ENCODE measurements around the gene NMRK2.
"Not testable (repeated sequence)": the region's sequence is repeated elsewhere in the genome, so short reads cannot be mapped to it uniquely, and the experiment has no call there.

Gene NMRK2

DNA sequence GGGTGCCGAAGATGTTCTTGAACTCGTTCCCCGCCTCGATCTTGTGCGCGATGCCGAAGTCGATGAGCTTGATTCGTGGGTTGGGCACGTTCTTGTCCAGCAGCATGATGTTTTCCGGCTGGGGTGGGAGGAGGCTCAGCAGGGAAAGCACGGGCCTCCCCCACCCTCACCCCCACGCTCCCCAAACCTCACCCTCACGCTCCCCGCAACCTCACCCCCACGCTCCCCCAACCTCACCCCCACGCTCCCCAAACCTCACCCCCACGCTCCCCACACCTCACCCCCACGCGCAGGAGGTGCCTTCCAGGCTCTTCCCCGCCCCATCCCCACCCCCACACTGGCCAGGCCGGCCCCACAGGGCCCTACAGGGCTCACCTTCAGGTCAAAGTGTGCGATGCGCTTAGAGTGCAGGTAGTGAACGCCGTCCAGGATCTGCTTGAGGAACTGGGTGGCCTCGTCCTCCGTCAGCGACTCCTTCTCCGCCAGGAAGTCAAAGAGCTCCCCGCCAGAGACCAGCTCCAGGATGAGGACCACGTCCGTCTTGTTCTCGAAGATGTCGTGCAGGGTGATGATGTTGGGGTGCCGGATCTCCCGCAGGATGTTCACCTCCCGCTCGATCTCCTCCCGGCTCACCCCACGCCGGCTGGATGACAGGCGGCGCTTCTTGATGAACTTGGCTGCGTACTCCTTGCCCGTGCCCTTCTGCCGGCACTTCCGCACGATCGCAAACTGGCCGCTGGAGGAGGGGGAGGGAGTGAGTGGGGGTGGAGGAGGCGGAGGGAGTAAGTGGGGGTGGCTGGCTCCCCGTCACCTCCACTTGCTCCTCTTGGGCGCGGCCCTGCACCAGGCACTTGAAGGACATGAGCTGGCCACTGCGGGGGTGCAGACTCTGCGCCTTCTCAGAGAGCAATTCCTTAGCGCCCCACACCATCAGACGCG is 31.7 kb downstream of the NMRK2 start:
- FAIRE-seq: no peak

GRCh38 chr19:3966051-3967017 is 33.5 kb downstream of the NMRK2 start:
- no peak for FAIRE-seq

GRCh38 chr19:3967983-3968382 is 35.1 kb downstream of the NMRK2 start:
- not testable (repeated sequence) for FAIRE-seq

DNA sequence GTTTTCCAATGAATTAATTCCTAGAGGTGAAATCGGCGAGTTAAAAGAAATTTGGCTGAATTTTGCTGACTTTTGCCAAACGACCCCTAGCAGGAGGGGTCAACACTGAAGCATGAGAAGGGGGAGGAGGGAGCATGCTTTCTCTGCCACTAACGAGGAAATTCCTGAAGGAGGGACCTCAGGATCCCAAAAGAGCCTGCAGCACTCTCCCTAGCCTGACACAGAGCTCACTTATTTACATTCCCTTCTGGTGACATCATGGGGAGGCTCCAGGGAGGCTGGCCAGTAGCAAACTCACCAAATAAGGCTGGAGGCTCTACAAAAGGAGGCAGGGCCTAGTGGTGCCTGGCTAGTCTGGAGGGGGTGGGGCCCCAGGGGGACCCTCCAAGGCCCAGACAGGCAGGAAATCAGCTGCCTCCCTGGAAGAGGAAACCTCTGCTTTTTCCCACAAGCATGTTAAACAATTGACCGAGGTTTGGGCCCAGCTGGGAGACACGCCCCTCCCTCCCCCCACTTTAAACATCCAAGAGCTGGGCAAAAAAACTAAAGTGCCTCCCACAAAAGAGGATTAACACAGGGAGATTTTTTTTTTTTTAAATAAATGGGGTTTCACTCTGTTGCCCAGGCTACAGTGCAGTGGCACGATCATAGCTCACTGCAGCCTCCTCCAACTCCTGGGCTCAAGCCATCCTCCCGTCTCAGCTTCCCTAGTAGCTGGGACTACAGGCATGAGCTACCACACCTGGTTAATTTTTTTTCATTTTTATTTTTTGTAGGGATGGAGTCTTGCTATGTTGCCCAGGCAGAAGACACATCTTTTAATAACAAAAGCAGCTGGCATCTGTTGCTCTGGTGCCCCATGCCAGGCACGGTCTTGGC is 35.9 kb downstream of the NMRK2 start:
- no peak for FAIRE-seq

GRCh38 chr19:3969435-3970312 is 36.8 kb downstream of the NMRK2 start:
- no peak for FAIRE-seq

- no peak for FAIRE-seq
Observed at GRCh38 chr19:3970313-3970807, 37.5 kb downstream of the NMRK2 start.

- FAIRE-seq: peak; percentile 73
Observed at GRCh38 chr19:3970808-3971598, 38.1 kb downstream of the NMRK2 start, which contains the start of gene DAPK3. Gene DAPK3 (minus strand): TSS chr19:3971099. CDS start chr19:3969735, 1,364 bp downstream.

DNA sequence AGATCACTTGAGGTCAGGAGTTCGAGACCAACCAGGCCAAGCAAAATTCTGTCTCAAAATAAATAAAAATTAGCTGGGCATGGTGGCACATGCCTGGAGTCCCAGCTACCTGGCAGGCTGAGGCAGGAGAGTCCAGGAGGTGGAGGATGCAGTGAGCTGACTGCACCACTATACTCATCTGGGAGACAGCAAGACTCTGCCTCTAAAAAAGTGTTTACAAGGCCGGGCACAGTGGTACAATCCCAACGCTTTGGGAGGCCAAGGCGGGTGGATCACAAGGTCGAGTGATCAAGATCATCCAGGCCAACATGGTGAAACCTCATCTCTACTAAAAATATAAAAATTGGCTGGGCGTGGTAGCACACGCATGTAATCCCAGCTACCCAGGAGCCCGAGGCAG is 42.3 kb downstream of the NMRK2 start:
- FAIRE-seq: no peak

- no peak for FAIRE-seq
Observed at GRCh38 chr19:3975637-3976087, 42.8 kb downstream of the NMRK2 start.

- no peak for FAIRE-seq
Observed at GRCh38 chr19:3976495-3977241, 43.8 kb downstream of the NMRK2 start.

- no peak for FAIRE-seq
Observed at GRCh38 chr19:3977242-3978143, 44.6 kb downstream of the NMRK2 start.

- FAIRE-seq: no peak
Observed at GRCh38 chr19:3978145-3978544, 45.3 kb downstream of the NMRK2 start.

DNA sequence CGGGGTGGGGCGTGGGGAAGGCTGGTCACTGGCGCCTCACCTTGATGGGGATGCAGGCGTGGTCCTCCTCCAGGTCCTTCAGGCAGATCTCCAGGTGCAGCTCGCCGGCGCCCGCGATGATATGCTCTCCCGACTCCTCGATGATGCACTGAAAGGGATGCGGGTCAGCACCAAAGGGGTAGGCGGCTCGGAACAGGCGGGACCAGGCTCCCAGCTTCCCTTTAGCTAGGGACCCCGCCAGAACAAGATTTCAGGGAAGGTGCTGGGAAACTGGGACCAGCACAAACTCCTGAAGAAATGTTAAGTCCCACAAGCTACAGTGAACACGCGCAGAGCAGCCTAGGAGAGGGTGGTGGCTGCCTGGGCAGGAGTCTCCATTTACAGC is 46.4 kb downstream of the NMRK2 start:
- FAIRE-seq: no peak

DNA sequence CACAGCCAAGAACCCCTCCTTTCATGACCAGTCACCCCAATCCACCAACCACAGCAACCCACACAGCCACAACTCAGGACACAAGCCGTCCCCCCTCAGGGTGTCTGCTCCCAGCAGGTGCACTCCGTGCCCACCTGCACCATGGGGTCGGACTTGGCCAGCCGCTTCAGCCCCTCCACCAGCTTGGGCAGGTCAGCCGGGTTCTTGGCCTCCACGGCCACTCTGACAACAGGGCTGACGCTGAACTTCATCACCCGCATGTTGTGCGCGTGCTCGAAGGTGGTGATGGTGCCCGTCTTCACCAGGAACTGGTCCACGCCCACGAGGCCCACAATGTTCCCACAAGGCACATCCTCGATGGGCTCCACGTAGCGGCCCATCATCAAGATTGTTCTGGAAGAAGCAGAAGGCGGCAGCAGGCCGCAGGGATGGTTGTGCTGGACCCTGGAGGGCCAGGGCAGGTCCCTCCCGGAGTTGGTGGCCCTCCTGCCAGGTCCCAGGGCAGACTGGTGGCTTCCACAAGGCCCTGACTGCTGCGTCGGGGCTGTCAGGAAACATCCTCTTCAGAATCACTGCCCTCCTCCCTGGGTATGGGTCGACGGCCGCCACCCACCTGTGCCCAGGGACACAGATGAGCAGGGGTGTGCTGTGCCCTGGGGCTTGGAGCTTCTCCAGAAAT is 46.9 kb downstream of the NMRK2 start:
- no peak for FAIRE-seq

DNA sequence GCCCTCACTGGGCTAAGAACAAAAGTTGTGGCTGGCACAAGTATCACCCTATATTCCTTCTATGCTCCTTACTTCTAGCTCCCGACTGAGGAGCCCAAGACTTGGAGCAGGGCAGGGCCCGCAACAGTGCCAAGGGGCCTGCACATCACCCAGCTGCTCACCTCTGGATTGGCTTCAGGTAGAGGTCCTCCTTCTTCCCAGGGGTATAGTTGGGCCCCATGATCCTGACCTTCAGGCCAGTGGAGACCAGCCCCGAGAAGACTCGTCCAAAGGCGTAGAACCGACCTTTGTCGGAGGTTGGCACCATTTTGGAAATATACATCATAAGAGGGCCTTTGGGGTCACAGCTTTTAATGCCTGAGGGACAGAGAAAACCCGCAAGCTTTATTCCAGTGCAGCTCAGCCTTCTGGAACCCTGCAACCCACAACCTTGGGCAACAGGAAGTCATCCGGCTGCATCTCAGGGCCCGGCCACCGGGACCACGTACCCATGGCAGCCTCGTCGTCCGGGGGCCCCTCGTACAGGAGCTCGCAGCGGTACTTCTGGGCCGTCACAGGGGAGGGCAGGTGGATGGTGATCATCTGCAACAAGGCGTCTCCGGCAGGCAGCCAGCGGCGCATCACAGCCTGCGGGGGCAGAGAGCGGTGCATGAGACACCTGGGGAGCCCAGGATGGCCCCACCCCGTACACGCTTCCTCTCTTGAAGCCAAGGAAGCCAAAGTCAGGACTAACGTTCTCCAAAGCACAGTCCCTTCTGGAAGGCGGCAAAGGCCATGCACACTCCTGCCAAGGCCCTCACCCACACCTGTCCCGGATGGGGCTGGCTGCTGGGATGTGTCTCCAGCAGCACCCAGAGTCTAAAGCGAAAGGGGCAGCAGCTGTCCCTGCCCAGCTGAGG is 47.7 kb downstream of the NMRK2 start:
- no peak for FAIRE-seq

DNA sequence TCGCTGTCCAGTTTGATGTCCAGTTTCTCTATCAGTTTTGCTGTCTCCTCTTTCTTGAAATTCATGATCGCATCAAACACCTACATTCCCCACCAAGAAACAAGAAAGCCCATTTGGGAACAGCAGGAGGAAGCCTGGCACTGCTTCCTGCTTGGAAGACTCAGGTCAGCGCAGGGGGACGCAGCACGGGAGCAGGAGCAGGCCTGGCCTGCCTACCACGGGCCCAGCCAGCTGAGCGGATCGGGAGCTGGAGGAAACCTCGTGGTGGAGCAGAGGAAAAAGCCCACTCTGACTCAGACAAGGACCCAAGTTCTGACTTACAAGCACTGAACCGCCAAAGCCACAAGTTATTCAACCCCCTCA is 48.5 kb downstream of the NMRK2 start:
- FAIRE-seq: no peak

Data from A204.1 (cell line).